Skeletal muscle satellite cell (primary cell): Measurements from ENCODE around the gene SACM1L.
"Not testable (repeated sequence)": the region's sequence is repeated elsewhere in the genome, so short reads cannot be mapped to it uniquely, and the experiment has no call there.

ENCODE experiments used
- H3K27me3 ChIP-seq: 2 replicates; pipeline ENCODE4 v1.7.0; 2013; ENCODE audit warnings: low read length; ENCODE audit not compliant: control insufficient read depth, insufficient read depth
- H3K36me3 ChIP-seq: 2 replicates; pipeline ENCODE4 v1.7.0; 2013; ENCODE audit warnings: mild to moderate bottlenecking, control low read depth, low read length; ENCODE audit not compliant: insufficient read depth
- H3K4me1 ChIP-seq: 2 replicates; pipeline ENCODE4 v1.7.0; 2013; ENCODE audit warnings: low read length; ENCODE audit not compliant: control insufficient read depth, insufficient read depth
- H3K4me2 ChIP-seq: 2 replicates; pipeline ENCODE4 v1.7.0; 2013; ENCODE audit warnings: mild to moderate bottlenecking, low read length
- H3K4me3 ChIP-seq: 2 replicates; pipeline ENCODE4 v1.7.0; 2013; ENCODE audit warnings: low read length
- H3K9ac ChIP-seq: 2 replicates; pipeline ENCODE4 v1.7.0; 2013; ENCODE audit warnings: mild to moderate bottlenecking, low read depth, low read length, moderate library complexity
- H3K9me3 ChIP-seq: replicated peaks from 2 replicates; pipeline ENCODE4 v1.7.0; 2013; ENCODE audit warnings: mild to moderate bottlenecking, control low read depth, low read length

SACM1L gene

DNA sequence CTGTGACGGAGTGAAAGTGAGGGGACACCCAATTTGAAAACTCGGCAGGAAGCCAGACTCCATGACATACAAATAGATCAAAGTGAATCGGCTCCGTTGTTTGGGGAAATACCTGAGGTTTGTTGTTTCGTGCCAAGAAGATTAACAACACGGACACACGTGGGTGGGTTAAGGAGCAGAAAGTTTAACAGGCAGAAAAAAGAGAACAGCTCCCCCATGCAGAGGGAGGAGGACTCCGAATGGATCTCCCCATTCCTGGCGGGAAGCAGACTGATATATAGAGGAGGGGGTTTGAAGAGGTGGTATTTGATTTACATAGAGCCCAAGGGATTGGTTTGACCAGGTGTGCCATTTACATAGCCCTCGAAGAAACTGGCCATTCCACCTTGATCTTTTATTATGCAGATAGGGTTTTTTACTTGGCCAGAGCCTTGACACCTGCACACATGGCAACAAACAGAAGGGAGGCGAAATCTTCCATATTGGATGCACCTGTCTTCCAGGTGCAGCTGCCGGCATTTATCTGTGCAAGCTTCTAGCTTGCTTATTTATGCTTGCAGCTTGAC lies 4.8 kb upstream of the SACM1L start:
- Histone ChIP-seq H3K4me3 (no peak overlapping the region), H3K4me1 (peaks cover 31% of the 10 kb centered on the region), H3K27me3 (no peaks in the 10 kb centered on the region), H3K9ac (no peak overlapping the region), H3K4me2 (no peak overlapping the region), H3K9me3 (no peaks in the 10 kb centered on the region), H3K36me3 (peaks cover 7% of the 10 kb centered on the region)

GRCh38 chr3:45685722-45686121 lies 3.5 kb upstream of the SACM1L start:
- not testable (repeated sequence) for H3K9ac ChIP-seq, H3K36me3 ChIP-seq, H3K4me3 ChIP-seq, H3K27me3 ChIP-seq, H3K9me3 ChIP-seq, H3K4me2 ChIP-seq
- peaks cover 34% of the 10 kb centered on the region for H3K4me1 ChIP-seq

DNA sequence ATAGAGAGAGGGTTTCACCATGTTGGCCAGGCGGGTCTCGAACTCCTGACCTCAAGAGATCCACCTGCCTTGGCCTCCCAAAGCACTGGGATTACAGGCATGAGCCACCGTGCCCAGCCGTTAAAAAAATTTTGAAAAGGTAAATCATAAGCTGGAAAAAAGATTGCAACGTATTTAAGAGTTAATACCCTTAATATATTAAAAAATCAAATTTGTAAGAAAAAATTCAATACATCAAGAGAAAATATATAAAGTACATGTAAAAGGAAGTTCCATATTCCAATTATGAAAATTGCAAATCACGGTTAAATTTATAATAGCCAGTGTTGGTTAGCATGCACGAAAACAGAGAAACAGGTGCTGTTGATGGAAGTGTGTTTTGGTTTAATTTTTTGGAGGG lies 2.3 kb upstream of the SACM1L start:
- no peak overlapping the region for H3K9ac ChIP-seq
- no peak overlapping the region for H3K4me2 ChIP-seq
- H3K27me3 ChIP-seq: no peaks in the 10 kb centered on the region
- no peaks in the 10 kb centered on the region for H3K9me3 ChIP-seq
- no peak overlapping the region for H3K4me3 ChIP-seq
- H3K4me1 ChIP-seq: peaks cover 35% of the 10 kb centered on the region
- H3K36me3 ChIP-seq: peaks cover 3% of the 10 kb centered on the region

DNA sequence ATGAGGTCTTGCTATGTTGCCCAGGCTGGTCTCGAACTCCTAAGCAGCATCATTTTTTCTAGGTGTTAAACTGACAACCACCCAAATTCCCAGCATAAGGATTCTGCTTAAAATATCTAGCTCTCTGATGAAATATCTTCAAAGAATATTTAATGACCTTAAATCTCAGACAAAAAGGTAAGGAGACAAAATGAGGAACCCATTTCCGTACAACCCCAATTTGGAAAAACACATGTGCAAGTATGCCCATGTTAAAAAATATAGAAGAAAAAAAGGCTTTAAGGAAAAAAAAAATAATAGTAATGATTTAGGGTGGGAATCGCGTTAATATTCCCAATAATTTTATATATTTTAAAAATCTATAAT lies 1.4 kb upstream of the SACM1L start:
- Histone ChIP-seq H3K9me3 (no peaks in the 10 kb centered on the region), H3K4me1 (peaks cover 26% of the 10 kb centered on the region), H3K9ac (no peak overlapping the region), H3K27me3 (no peaks in the 10 kb centered on the region), H3K36me3 (peaks cover 6% of the 10 kb centered on the region), H3K4me3 (peak overlapping the region; percentile 93), H3K4me2 (peak overlapping the region; percentile 98)

DNA sequence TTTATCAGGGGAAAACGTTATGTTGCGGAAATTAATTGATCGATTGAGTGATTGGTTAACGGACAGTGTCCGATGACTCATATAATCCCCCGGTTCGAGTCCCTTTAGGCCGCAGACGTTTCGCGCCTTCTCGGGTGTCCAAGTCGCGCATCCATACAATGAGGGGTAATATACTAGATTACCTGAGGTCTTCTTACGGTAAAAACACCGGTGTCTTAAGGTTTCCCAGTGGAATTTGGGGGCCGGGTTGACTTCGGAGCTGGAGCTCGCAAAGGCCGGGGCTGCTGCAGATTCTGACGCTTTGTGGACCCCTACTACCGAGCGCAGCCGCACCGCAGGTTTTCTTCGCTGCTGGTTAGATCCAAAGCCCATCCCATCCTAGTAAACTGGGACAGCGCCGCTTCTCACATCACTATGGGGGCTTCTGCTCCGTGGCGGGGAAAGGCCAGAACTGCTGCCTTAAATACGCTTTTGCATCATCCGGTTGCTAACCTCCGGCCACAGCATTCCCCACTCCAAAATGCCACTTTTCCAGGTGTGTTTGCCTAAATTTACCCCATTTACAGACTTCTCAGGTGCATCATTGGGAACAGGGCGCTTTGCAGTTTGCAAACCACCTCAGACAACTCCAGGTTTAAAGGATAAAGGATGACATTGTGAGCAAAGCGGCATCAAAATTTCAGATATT lies 858 bp upstream of the SACM1L start:
- Histone ChIP-seq H3K4me2 (peak overlapping the region; percentile 98), H3K9me3 (no peaks in the 10 kb centered on the region), H3K27me3 (no peaks in the 10 kb centered on the region), H3K9ac (peak overlapping the region; percentile 98), H3K36me3 (peaks cover 11% of the 10 kb centered on the region), H3K4me1 (peaks cover 23% of the 10 kb centered on the region), H3K4me3 (peak overlapping the region; percentile 93)

DNA sequence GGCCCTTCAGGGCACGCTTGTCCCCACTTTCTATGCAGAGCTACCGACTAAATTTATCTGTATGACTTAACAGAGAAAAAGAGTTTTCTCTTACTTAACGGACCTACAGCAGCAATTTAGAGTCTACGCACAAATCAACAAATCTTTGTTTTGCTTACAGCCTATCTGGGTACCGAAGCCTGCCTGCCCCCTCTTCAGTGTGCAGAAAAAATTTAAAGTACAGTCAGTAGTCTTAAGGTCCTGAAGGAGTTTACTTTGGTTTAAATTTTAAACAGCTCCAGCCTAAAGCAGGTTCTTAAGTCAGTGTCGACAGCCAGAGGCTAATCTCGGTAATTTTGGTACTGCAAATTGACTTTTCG lies 570 bp downstream of the SACM1L start:
- H3K4me2 ChIP-seq: peak overlapping the region; percentile 96
- H3K4me1 ChIP-seq: peaks cover 14% of the 10 kb centered on the region
- peaks cover 11% of the 10 kb centered on the region for H3K36me3 ChIP-seq
- peak overlapping the region; percentile 98 for H3K9ac ChIP-seq
- no peaks in the 10 kb centered on the region for H3K9me3 ChIP-seq
- no peaks in the 10 kb centered on the region for H3K27me3 ChIP-seq
- H3K4me3 ChIP-seq: peak overlapping the region; percentile 93

GRCh38 chr3:45690336-45691035 lies 1.3 kb downstream of the SACM1L start:
- Histone ChIP-seq H3K36me3 (peaks cover 11% of the 10 kb centered on the region), H3K4me2 (peak overlapping the region; percentile 96), H3K4me3 (peak overlapping the region; percentile 93), H3K4me1 (peaks cover 14% of the 10 kb centered on the region), H3K9ac (peak overlapping the region; percentile 98), H3K9me3 (no peaks in the 10 kb centered on the region), H3K27me3 (no peaks in the 10 kb centered on the region)

GRCh38 chr3:45691842-45692241 lies 2.6 kb downstream of the SACM1L start:
- Histone ChIP-seq H3K9ac (no peak overlapping the region), H3K4me2 (peak overlapping the region; percentile 96), H3K36me3 (peaks cover 18% of the 10 kb centered on the region), H3K27me3 (no peaks in the 10 kb centered on the region), H3K4me3 (no peak overlapping the region), H3K4me1 (peaks cover 14% of the 10 kb centered on the region), H3K9me3 (no peaks in the 10 kb centered on the region)

DNA sequence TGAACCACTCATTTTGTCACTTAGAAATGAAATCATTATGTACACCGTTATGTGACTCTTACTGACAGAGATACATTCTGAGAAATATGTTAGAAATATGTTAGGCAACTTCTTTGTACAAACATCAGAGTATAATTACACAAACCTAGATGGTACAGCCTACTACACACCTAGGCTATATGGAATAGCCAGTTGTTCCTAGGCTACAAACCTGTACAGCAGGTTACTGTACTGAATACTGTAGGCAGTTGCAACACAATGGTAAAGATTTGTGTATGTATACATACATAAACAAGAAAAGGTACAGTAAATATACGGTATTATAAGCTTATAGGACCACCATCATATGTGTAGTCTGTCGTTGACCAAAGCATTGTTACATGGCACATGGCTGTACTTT lies 3.7 kb downstream of the SACM1L start:
- Histone ChIP-seq H3K9me3 (no peaks in the 10 kb centered on the region), H3K36me3 (peaks cover 18% of the 10 kb centered on the region), H3K27me3 (no peaks in the 10 kb centered on the region), H3K4me1 (peaks cover 14% of the 10 kb centered on the region), H3K4me2 (no peak overlapping the region), H3K9ac (no peak overlapping the region), H3K4me3 (no peak overlapping the region)

GRCh38 chr3:45693941-45694521 lies 4.8 kb downstream of the SACM1L start:
- Histone ChIP-seq H3K36me3 (peaks cover 18% of the 10 kb centered on the region), H3K4me1 (peaks cover 9% of the 10 kb centered on the region), H3K9ac (no peak overlapping the region), H3K4me2 (no peak overlapping the region), H3K9me3 (no peaks in the 10 kb centered on the region), H3K4me3 (no peak overlapping the region), H3K27me3 (no peaks in the 10 kb centered on the region)

DNA sequence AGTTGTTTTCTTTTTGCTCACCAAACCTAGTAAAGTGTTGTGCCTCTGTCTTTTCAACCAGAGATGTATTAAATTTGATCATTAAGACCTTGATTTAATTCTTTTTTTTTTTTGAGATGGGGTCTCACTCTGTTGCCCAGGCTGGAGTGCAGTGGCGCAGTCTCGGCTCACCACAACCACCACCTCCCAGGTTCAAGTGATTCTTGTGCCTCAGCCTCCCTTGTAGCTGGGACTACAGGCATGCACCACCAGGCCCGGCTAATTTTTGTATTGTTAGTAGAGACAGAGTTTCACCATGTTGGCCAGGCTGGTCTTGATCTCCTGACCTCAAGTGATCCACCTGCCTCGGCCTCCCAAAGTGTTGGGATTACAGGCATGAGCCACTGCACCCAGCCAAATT lies 6.0 kb downstream of the SACM1L start:
- H3K4me1 ChIP-seq: not testable (repeated sequence)

More for the DNA sequence above, 6.0 kb downstream of the SACM1L start:
- H3K36me3 ChIP-seq: peaks cover 18% of the 10 kb centered on the region
- not testable (repeated sequence) for H3K4me3 ChIP-seq, H3K9ac ChIP-seq, H3K4me2 ChIP-seq, H3K27me3 ChIP-seq, H3K9me3 ChIP-seq
